ENCODE results near the gene CSRNP3. TPM values are rescaled to one million over a fixed set of nuclear protein-coding genes. Genes with fewer than 3 reads are reported as not detected.

The CSRNP3 gene
- total and polyA plus RNA-seq, 7 donors, result 0.96 to 6.6 (median 3.9) TPM

- DNase-seq, result no peak
- H3K4me1 ChIP-seq, result peaks cover 0 to 14% (median 6%) of the 10 kb centered on the region in 4 donors
- H3K27ac ChIP-seq, result no peak overlapping the region
- no peak overlapping the region for H3K4me3 ChIP-seq
- TF ChIP-seq POLR2AphosphoS5 (IDR thresholded peaks at IDR 0.05), result no peak
- TF ChIP-seq CTCF (IDR thresholded peaks at IDR 0.05), result no peak
- no peak for TF ChIP-seq POLR2A (IDR thresholded peaks at IDR 0.05)
- no peak for TF ChIP-seq EP300 (IDR thresholded peaks at IDR 0.05)
- intact Hi-C loops (cut with DNase I), result no loop called here
- no peaks in the 10 kb centered on the region for H3K9me3 ChIP-seq
- no peaks in the 10 kb centered on the region for H3K36me3 ChIP-seq
- H3K27me3 ChIP-seq, result no peaks in the 10 kb centered on the region
- 92 to 93% methylated on average over 3 of the region's 3 CpGs for WGBS, 2 donors
Measured at GRCh38 chr2:165633431-165633830, 163.9 kb downstream of the CSRNP3 start.

- intact Hi-C loops (cut with DNase I), result no loop called here
- no peak overlapping the region for H3K4me3 ChIP-seq
- H3K9me3 ChIP-seq, result no peaks in the 10 kb centered on the region
- no peak for DNase-seq
- no peaks in the 10 kb centered on the region for H3K27me3 ChIP-seq
- peak overlapping the region in 2 of 4 donors; percentile 5 to 33 for H3K27ac ChIP-seq
- TF ChIP-seq POLR2AphosphoS5 (IDR thresholded peaks at IDR 0.05) (no peak), CTCF (IDR thresholded peaks at IDR 0.05) (no peak), POLR2A (IDR thresholded peaks at IDR 0.05) (no peak), EP300 (IDR thresholded peaks at IDR 0.05) (no peak)
- H3K4me1 ChIP-seq, result peaks cover 0 to 14% (median 6%) of the 10 kb centered on the region in 4 donors
- H3K36me3 ChIP-seq, result no peaks in the 10 kb centered on the region
- WGBS, 2 donors, result 86 to 90% methylated on average over 4 of the region's 4 CpGs
Measured at GRCh38 chr2:165634282-165634681, 164.8 kb downstream of the CSRNP3 start.

DNA sequence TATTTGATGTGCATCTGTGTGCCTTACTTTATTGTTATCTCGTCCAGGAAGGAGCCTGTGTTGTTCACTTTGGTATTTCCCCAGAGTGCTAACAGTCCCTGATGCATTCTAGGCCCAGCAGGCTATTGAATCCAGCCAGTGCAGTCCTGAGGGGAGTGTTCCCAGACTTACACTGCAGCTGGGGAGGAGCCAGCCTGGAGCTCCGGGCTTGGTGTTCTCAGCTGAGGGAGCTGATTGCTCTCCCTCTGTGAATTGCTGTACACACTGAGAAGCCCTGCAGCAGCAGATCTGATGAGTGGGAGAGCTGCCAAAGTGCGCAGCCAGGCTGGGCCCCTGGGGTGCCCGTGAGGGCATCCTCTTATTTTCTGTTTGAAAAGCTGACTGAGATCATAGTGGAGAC is 165.4 kb downstream of the CSRNP3 start:
- H3K4me1 ChIP-seq, result peaks cover 0 to 14% (median 6%) of the 10 kb centered on the region in 4 donors
- peak; percentile 71 for DNase-seq
- H3K4me3 ChIP-seq, result no peak overlapping the region
- no peaks in the 10 kb centered on the region for H3K36me3 ChIP-seq
- no peaks in the 10 kb centered on the region for H3K27me3 ChIP-seq
- intact Hi-C loops (cut with DNase I), result no loop called here
- WGBS, 2 donors, result 13 to 48% methylated on average over 4 of the region's 4 CpGs
- no peaks in the 10 kb centered on the region for H3K9me3 ChIP-seq
- peak overlapping the region in 2 of 4 donors; percentile 5 to 33 for H3K27ac ChIP-seq
- TF ChIP-seq POLR2A (IDR thresholded peaks at IDR 0.05) (no peak), EP300 (IDR thresholded peaks at IDR 0.05) (no peak), POLR2AphosphoS5 (IDR thresholded peaks at IDR 0.05) (no peak)

GRCh38 chr2:165635532-165635931 is 166.0 kb downstream of the CSRNP3 start:
- 80 to 91% methylated on average over 1 of the region's 1 CpG for WGBS, 2 donors
- intact Hi-C loops (cut with DNase I), result no loop called here

GRCh38 chr2:165636959-165637358 is 167.5 kb downstream of the CSRNP3 start:
- TF ChIP-seq CTCF (IDR thresholded peaks at IDR 0.05) (no peak), POLR2A (IDR thresholded peaks at IDR 0.05) (no peak), POLR2AphosphoS5 (IDR thresholded peaks at IDR 0.05) (no peak), EP300 (IDR thresholded peaks at IDR 0.05) (no peak)
- intact Hi-C loops (cut with DNase I), result no loop called here
- peaks cover 0 to 14% (median 6%) of the 10 kb centered on the region in 4 donors for H3K4me1 ChIP-seq
- H3K4me3 ChIP-seq, result no peak overlapping the region
- H3K36me3 ChIP-seq, result no peaks in the 10 kb centered on the region
- no peaks in the 10 kb centered on the region for H3K9me3 ChIP-seq
- H3K27ac ChIP-seq, result no peak overlapping the region
- 93 to 96% methylated on average over 1 of the region's 1 CpG for WGBS, 2 donors
- H3K27me3 ChIP-seq, result no peaks in the 10 kb centered on the region
- no peak for DNase-seq

More at GRCh38 chr2:165635532-165635931, 166.0 kb downstream of the CSRNP3 start:
- TF ChIP-seq EP300 (IDR thresholded peaks at IDR 0.05) (no peak), POLR2A (IDR thresholded peaks at IDR 0.05) (no peak)
- DNase-seq, result no peak
- Histone ChIP-seq H3K4me3 (no peak overlapping the region), H3K36me3 (no peaks in the 10 kb centered on the region), H3K27me3 (no peaks in the 10 kb centered on the region), H3K9me3 (no peaks in the 10 kb centered on the region), H3K4me1 (peaks cover 0 to 14% (median 6%) of the 10 kb centered on the region in 4 donors), H3K27ac (peak overlapping the region in 1 of 4 donors; percentile 33)

GRCh38 chr2:165637396-165637795 is 167.9 kb downstream of the CSRNP3 start:
- Histone ChIP-seq H3K27me3 (no peaks in the 10 kb centered on the region), H3K27ac (no peak overlapping the region), H3K9me3 (no peaks in the 10 kb centered on the region), H3K4me3 (no peak overlapping the region), H3K4me1 (peaks cover 0 to 14% (median 6%) of the 10 kb centered on the region in 4 donors), H3K36me3 (no peaks in the 10 kb centered on the region)
- WGBS, 2 donors, result 99% methylated on average over 2 of the region's 2 CpGs
- no peak for DNase-seq
- intact Hi-C loops (cut with DNase I), result no loop called here
- no peak for TF ChIP-seq CTCF (IDR thresholded peaks at IDR 0.05)
- no peak for TF ChIP-seq POLR2AphosphoS5 (IDR thresholded peaks at IDR 0.05)
- TF ChIP-seq POLR2A (IDR thresholded peaks at IDR 0.05), result no peak
- no peak for TF ChIP-seq EP300 (IDR thresholded peaks at IDR 0.05)

Data from sigmoid colon (tissue), 7 donors.